ENCODE data around the gene ARRDC3.
"Not testable (repeated sequence)": the region's sequence is repeated elsewhere in the genome, so short reads cannot be mapped to it uniquely, and the experiment has no call there.

- TF ChIP-seq CTCF, POLR2A (IDR thresholded peaks at IDR 0.05): not testable (repeated sequence)
Measured at GRCh38 chr5:91344661-91345200, 38.4 kb downstream of the ARRDC3 start.
